GM18499 (cell line): Measurements from ENCODE around the gene MACIR.

Source experiments
- ATAC-seq: cut with Tn5 transposase; IDR thresholded peaks from one replicate; pipeline ENCODE4 v1.9.1; 2021; ENCODE audit warnings: moderate number of reproducible peaks; ENCODE audit not compliant: insufficient read depth, unreplicated experiment

Gene MACIR

DNA sequence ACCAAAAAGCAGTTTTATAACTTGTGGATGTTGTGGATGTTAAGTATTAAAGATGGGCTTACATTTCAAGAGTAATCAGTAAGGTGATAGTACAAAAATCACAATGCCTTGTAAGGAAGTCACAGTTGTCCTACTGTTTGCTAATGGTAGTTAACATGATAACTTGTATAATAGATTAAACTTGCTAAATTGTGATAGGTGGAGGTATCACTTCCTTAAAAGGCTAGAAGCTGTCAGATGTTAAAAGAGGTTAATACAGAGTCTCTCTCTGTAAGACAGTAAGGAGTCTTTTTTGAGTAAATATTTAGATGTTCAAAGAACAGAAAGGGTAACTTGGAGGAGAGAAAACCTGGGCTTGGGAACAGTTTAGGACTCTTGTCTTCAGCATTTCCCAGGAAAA is 14.2 kb upstream of the MACIR start:
- no peak for ATAC-seq

DNA sequence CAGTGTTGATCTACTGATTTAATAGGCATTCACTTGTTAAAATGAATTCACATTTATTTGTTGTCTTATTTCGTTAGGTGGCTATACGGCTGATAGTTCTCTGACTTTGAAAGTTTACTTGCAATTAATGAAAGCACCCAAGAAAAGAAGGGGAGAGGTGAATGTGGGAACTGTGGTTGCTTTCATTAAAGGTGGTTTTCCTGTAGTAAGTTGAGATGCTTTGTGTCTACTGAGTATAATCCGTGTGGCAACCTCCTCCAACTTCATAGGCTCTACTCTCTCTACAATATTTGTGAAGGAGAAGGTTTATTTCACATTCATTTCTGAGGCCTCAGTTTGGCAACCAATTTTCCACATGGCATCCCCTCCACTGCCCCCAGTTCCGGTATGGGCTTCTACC is 12.8 kb upstream of the MACIR start:
- ATAC-seq = no peak

DNA sequence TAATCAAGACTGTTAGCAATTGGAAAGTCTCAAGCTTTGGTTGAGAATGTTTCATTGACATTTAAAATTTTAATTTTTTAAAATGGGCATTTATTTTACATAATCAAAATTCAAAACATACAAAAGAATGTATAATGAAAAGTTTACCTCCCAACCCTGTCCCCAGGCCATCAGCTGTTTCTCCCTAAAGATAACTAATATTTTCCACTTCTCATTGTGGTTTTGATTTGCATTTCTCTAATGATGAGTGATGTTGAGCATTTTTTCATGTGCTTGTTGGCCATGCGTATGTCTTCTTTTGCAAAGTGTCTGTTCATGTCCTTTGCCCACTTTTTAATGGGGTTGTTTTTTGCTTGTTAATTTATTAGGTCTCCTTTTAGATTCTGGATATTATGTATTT is 11.4 kb upstream of the MACIR start:
- no peak for ATAC-seq

DNA sequence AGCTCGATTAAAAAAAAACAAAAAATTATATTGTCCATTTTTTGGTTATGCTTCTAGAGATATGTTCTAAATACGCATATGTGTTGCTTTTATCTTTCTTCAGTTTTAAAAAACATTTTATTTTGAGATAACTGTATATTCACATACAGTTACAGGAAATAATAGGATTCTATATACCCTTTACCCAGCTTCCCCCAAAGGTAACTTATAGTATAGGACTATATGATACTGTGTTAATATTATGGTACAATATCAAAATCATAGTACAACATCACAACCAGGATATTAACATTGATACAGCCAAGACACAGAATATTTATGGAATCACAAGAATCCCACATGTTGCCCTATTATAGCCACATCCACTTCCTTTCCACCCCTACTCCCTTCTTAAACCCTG is 9.5 kb upstream of the MACIR start:
- ATAC-seq = no peak

DNA sequence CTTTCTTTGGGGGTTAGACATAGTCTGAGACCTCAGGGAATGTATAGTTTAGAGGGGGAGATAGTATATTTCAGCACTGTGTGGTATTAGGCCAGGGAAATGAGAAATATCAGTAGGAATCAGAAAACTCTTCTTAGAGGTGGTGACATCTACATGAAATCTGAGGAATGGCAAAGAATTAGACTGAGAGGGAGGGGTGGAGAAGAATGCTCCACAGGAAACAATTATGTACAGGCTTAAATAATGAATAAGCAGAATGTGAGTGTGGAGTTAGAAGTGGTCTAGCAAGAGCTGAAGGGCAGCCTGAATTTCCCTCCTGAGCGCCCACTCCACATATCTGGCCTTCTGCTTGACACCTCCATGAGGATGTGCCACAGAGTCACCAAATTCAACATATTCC is 3.6 kb upstream of the MACIR start:
- ATAC-seq = no peak

DNA sequence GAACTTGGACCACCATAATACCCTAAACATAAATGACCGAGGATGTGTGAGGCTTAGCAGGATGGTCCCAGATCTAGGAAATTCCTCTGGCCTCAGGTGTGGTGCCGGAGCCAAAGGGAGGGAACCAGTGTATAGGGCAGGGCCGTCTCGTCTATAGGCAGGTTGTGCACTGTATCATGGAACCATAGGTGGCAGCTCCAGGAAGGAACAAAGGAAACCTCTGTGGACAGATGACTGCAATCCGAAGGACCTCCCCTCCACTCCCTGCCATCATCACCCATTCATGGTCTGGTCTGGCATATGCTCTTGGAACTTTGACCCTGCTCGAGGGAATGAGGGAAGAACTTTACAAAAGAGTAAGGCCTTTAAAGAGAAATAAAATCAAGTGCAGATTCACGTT is 2.9 kb upstream of the MACIR start:
- no peak for ATAC-seq

DNA sequence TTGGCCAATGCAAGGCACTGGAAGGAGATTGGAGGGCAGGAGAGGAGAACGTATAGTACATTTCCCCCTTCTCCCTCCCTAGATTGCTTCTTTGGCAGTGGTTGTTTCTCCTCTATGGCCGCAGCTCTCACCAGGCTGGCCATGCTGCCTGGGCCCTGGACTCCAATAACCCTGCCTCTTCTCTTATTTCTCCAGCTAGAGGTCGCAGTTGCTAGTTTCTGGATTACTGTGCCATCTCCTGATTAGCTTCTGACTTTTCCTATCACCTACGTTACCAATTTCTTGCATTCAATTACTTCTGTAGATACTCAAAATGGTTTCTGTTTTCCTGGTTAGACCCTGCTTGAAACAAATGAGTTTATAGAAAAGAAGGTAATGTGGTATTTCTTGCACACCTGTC is 2.4 kb upstream of the MACIR start:
- ATAC-seq = no peak

DNA sequence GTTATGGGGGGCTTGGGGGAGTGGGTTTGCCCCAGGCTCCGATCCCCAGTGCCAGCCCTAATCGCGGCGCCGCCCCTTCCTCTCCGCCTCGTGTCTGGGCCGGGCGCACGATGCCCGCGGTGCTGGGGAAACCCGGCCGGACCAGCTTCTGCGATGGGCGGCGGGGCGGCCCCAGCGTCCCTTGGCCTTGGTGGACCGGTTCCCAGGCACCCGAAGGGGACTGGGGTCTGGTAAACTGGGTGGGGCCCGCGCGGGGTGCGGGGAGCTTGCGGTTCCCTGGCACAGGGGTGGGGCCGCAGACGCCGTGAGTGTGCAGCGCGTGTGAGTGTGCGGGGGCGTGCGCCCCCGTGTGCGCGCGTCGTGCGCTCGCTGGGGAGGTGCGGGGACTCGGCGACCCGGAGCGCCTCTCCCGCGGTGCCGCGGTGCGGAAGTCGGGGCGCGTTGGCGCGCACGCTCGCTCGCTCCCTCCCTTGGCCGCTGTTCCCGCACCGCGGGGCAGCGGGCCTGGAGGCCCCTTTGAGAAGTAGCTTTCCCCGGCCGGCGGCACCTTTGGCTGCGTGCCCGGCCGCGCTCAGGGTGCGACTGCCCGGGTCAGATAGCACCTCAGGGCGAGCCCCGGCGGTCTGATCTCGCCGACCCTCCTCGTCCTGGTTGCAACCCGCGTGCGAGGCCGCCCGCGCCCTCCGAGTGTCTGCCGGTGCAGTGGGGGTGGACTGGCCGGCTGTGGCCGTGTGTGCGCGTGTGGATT is 568 bp downstream of the MACIR start:
- ATAC-seq = peak; percentile 13

DNA sequence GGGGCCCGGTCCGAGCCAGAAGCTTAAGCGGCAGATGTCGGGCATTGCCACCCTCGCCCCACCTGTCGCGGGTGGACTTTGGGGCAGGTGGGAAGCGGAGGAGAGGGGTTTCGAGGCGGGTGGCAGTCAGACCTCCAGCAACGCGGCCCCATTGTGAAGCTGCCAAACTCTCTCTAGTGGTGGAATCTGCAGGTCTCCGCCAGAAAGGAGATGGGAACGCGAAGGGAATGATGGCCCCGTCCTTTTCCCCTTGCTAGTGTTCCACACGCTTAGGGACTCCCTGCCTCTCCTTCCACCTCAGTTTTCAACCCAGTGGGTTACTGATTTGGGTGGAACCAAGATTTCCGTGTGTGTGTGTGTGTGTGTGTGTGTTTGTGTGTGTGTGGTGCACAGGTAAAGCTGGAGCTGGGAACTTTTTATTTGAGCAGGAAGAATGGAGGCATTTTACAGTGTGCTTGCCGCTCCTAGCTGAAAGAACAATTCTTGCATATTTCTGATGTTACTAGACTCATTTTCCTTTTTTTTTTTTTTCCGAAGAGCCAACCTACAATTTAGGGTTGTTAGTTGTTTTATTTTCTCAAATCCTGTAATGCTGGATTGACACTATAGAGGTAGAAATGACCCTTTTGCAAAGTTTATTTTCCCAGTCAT is 1.3 kb downstream of the MACIR start:
- ATAC-seq = no peak

DNA sequence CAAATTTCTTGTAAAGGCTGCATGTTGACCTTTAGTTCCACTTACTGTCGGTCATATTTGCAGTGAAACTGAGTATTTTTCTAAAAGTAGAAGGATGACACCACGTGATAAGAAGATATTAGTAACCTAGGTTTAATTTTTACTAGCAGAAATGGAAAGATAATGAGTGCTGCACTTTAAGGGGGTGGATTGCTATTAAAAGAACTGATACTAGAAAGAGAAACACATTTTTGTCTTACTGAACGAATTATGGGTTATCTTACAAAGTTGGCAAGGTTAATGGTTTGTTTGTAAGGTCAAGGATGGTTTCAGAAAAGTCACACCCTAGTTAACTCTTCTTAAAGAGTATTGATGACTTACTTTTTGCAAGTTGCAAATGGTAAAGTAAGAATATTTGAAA is 2.4 kb downstream of the MACIR start:
- ATAC-seq = peak; percentile 44

DNA sequence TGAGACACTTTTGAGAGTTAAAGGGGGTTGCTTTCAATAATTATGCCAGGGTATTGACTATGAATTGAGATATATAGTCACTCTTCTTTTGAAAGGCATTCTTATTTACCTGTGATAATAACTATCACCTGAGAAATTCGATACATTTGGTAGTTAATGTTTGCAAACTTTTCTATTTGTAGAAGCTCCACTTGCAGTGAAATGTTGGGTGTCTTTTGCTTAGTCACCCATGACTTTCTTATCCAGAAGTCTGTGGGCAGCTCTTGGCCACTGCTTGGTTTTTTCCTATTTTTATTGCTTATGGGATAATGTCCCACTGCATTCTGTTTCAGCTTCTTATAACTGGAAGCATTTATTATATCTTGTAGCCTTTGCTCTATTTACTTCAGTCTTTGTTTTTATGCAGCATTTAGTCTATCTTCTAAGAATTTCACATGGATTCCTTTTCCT is 3.9 kb downstream of the MACIR start:
- no peak for ATAC-seq

DNA sequence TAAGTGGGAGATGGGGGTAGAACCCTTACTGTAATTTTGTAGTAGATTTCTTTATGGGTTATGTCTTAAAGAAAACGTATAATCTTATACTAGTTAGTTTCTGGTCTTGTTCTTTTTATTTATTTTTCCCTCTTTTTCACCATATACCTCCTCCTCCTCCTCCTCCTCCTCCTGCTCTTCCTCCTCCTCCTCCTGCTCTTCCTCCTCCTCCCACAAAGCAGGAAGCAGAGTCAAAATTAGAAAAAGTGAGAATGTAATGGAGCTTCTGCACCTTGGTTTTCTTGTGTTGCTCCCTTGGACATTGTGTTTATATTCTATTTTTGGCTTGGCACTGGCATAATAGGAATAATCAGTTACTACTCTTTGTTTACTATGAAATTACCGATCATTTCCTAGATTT is 4.5 kb downstream of the MACIR start:
- ATAC-seq = no peak

DNA sequence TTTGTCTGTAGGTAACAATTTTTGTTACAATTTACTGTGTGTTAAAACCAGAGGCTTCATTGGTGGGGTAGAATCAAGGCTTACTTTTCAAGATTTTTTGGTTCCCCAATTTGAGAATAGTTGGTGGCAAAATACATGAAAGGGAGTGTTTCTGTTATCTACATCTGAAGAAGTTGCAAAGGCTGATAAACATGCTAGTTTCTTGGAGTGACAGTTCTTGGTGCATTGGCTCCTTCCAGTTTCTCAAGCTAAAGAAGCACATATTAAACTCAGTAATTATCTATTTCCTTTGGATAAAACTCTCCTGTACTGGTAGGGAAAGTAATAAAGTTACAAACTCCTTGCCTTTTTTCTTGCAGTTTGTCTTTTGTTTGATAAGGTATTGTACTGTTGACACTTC is 5.9 kb downstream of the MACIR start:
- no peak for ATAC-seq

DNA sequence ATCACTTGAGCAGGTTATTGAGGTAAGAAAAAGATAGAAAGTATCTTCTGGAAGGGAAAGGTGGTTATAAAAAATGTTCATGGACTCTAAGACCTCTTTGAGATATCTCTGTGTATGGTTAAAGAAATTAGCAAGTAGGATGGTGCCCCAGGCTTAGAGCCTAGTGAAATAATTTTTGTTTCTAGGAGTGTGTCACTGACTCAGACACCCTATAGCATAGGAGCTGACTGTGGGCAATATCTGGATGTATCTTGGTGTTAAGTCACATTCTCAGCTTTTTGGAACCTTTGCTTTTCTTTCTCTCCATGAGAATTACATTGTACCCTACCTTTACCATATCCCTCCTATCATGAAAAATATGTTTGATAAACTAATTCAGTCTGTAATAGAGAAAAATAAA is 12.0 kb downstream of the MACIR start:
- ATAC-seq = no peak

DNA sequence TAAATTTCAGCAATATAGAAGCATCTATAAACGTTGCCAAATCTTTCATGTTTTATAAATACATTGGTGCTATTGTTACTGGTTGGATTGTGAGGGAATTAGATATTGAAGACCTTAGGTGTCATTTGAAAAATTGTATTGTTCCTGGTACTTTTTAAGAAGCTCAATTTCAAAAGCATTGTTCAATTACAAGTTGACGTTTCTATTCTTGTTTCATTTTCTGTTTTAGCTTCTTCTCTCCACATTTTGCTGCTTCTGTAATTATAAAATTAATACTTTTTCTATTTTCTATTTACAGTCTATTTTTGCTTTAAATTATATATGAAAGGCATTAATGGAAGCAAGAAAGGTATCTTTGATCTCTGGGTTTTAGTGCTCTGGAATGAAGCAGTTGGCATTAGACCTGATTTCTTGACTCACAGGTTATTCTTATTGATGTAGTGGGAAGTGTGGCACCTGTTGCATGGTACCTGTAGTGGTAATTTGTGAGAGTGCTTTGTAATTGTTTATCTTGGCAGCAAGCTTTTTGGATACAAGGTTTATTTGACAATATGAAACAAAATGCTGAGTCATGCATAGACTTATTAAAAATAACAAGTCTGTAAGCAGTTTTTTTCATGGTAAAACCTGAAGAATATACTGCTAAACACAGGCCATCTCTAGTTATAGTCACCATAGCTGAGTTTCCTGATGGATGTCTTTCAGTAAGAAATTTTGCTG is 13.2 kb downstream of the MACIR start:
- ATAC-seq = no peak

DNA sequence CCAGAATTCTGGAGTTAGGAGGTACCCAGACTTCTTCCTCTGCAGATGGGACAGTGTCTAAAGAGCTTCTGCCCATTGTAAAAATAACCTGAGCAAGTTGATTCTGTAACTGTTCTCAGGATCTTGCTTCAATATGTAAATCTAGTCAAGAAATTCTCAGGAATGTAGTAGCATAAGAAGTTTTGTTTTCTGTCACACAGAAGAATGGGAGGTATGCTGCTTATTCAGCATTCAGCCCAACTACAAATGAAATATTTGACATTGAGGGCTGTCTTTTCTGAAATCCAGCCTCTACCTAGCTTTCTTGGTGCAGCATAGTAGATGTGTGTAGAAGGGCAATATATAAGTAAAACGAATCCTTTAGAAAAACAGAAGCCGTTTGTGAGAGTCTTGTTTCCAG is 13.8 kb downstream of the MACIR start:
- ATAC-seq = no peak

DNA sequence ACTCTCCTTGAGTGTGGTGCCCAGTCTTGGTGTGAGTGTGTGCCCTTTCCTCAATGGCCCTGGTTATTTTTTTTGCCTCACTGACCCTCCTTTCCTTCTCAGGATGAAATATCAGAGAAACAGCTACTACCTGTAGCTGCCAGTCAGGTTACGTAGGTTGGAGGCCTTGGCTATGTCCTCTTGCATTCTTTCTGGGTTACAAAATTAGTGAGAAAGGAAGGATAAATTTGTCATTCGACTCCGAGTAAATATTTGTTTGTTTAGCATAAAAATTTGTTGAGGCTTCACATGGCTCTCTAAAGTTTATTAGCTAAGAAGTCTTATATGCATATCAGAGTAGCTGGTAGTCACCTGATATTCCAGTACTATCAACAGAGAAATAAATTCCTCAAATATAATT is 15.4 kb downstream of the MACIR start:
- ATAC-seq = no peak

DNA sequence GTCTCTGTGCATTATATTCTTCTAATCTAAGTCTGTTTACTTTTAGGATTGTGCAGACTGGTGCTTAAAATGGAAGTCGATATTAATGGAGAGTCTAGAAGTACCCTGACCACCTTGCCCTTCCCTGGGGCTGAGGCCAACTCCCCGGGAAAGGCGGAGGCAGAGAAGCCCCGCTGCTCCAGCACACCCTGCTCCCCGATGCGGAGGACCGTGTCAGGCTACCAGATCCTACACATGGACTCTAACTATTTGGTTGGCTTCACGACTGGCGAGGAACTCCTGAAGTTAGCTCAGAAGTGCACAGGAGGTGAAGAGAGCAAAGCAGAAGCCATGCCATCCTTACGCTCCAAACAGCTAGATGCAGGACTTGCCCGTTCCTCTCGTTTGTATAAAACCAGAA is 17.3 kb downstream of the MACIR start:
- ATAC-seq = no peak

DNA sequence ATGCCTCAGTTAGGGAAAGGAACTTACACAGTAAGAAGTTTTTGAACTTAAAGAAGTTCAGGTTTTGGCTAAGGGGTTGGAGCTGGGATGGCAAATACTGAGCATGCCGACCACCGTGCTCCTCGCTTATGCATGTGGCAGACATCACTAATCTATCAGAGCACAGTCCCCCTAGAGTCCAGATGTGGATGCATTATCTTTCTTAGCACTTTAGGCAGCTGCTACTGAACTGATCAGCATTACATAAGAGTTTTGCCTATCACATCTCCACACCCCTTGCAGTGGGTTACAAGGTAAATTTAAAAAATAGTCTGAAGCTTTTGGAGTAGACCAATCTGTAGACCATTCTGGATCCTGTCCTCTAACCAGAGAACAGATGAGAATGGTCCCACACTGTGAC is 22.4 kb downstream of the MACIR start:
- ATAC-seq = no peak

DNA sequence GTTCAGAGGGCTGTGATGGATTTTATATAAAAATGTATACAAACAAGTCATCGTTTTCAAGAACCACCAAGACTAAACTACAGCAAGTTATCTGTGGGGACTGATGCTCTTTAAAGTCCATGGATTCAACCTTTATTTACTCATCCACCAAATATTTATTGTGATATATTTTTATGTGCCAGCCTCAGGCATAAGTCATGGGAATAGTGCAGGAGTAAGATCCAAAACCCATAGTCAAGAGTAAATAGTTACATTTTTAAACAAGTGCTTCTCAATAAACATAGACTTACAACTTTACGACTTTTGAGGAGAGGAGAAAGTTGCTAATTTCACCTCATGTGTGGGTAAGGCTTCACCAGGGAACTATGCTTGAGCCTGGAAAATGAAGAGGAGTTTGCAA is 24.6 kb downstream of the MACIR start:
- no peak for ATAC-seq

DNA sequence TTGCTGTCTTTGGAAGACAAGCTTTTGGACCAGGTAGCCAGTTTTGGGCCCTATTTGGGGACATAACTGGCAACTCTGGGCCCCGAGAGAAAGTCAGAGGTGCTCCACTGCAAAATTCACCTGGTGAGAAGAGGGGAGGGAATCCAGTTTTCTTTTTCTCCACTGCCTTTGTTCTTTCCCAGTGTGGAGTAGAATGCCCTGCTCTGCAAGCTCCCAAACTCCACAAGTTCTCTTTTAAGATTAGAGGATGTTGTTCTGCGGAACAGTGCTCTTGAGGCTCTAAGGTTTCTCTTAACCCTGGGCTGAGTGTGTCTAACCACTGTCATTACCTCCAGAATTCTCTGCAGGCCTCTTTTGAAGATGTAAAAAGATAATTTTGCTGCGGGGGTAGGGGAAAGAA is 25.3 kb downstream of the MACIR start:
- no peak for ATAC-seq

DNA sequence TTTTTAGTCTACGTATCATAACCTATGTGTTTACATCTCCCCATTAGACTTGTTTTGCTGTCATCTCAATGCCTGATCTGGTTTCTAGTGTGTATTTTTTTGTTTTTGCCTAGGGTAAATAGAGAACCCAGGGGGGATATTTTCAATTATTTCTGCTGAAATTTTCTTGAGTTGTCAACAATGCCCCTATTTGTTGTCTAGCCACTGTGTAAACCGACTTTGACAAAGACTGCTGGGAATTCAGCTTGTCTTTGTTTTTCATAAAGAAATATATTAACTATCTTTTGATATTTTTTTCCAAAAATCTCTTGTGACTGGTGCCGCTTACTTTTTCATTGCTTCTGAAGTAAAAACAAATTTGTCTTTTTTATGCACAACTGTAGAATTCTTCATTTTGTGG is 28.1 kb downstream of the MACIR start:
- no peak for ATAC-seq
